GM21529 (cell line): ENCODE measurements around the gene OR5V1.
"Not testable (repeated sequence)": the region's sequence is repeated elsewhere in the genome, so short reads cannot be mapped to it uniquely, and the experiment has no call there.

ENCODE experiments used
- ATAC-seq: cut with Tn5 transposase; IDR thresholded peaks from one replicate; pipeline ENCODE4 v1.9.1; 2021; ENCODE audit not compliant: unreplicated experiment

The OR5V1 gene

GRCh38 chr6:29368765-29369164 is at the start of gene OR5V1:
OR5V1 (minus strand) TSS chr6:29368865; CDS start chr6:29356195, 12,670 bp downstream.
- no peak for ATAC-seq

DNA sequence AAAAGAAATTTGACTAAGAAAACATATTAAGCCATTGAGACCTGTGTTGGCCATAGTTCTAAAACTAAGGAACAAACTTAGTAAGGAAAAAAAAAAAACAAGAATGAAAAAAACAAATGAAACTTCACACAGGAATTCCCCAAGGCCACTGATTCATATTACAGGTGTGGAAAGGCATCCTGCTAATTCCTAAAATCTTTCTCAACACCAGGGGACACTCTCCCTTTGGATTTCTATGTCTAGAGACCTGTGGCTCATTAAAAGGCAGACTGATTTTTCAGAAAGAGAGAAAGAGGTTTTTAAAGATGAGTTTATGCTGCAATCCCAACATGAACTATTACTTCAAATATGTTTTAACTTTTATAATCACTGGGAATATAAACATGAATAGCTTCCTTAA is 45.9 kb upstream of the OR5V1 start, which contains the start of gene OR12D1:
OR12D1 (plus strand) TSS at position 341 of the 400 bp plus-strand sequence.
- ATAC-seq, result no peak

- no peak for ATAC-seq
These were observed 35.1 kb upstream of the OR5V1 start for GRCh38 chr6:29403801-29404200.

DNA sequence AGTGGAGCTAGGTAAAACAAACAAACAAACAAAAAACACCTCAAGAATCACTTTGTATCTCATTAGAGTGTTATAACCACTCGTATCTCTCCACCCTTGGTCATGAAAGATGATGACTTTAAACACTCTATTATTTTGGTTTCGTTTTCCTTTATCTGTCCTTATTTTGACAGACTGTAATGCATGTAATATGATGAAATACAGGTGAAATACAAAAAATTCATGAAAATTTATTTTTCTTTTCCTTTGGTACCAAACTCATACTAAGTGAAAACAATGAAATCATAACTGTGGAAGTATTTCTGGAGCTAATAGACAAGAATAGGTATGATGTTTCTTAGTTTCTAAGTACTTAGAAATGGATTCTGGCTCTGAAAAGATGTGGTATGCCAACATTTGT is 30.9 kb upstream of the OR5V1 start:
- ATAC-seq, result no peak

DNA sequence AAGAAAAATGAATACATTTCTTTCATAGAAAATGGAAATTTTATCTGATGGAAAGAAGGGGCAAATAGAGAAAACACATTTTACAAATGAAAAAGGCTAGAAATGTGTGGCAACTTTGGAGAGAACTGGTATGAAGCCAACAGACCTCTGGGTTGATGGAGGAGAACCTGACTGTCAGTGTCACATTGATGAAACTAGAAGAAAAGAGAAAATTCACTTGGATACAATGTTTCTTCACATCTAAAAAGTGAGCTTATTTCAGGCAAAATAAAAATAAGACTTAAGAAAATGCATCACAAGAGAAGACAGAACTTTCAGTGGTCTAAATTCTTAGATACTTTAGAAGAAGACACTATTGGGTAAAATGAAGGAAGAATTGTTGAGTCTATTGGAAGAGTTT is 26.7 kb upstream of the OR5V1 start, which contains the start of gene OR12D2:
OR12D2 (plus strand) TSS at position 301 of the 400 bp plus-strand sequence. CDS start 1,069 bp downstream, outside the sequence.
- ATAC-seq, result no peak

GRCh38 chr6:29388533-29388932 is 19.9 kb upstream of the OR5V1 start:
- no peak for ATAC-seq

DNA sequence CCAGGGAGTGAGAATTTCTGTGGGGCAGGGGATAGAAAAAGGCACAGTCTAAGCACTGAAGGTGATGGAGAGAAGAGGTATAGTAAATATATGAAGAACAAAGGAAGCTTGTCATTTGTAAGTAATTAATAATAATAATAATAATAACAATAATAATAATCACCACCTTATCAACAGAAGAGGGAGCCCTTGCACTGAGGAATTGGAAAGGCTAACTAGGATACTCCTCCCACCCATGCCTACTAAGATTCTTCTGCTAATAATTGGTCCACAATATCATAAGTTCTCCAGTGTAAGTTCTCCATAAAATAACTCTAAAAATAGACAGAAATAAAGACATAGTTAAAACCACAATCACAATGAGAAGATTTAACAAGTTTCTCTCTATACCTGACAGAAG is 7.3 kb upstream of the OR5V1 start:
- ATAC-seq, result no peak

GRCh38 chr6:29375191-29375590 is 6.5 kb upstream of the OR5V1 start, which contains the start of gene OR12D3:
OR12D3 (minus strand) TSS chr6:29375291; CDS start chr6:29375287, 4 bp downstream.
- ATAC-seq, result no peak

DNA sequence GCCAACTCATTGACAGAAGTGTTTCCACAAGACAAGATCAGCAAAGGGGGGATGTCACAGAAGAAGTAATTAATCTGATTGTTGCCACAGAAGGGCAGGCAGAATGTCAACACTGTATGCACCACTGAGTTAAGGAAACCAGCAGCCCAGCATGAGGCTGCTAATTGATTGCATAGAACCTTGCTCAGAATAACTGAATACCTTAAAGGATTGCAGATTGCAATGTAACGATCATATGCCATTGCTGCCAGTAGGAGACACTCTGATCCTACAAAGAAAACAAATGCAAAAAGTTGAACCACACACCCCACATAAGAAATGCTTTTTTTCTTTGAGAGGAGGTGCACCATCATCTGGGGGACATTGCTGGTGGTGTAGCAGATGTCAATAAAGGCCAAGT is 13.1 kb downstream of the OR5V1 start:
- no peak for ATAC-seq

DNA sequence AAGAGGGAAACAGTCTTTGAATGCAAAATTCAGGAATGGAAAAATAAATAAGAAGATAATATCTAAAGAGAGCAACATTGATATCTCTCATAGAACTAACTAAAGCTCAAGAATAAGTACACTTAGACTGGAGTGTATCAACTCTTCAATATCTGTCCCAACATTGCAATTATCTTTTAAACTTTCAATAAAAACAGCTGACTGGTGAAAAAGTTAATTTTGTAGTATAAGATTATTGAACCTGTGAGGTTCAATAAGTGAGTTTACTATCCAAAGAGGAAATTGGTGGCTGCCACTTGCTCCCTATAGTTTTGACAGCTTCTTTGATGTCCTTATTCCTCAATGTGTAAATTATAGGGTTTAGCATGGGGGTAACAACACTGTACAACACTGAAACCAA is 13.7 kb downstream of the OR5V1 start:
- no peak for ATAC-seq

DNA sequence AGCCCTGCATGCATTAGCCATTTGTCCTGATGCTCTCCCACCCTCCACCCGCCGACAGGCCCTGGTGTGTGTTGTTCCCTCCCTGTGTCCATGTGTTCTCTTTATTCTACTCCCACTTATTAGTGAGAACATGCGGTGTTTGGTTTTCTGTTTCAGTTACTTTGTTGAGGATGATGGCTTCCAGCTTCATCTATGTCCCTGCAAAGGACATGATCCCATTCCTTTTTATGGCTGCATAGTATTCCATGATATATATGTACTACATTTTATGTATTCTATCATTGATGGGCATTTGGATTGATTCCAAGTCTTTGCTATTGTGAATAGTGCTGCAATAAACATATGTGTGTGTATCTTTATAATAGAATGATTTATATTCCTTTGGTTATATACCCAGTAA is 19.3 kb downstream of the OR5V1 start:
- ATAC-seq, result not testable (repeated sequence)

DNA sequence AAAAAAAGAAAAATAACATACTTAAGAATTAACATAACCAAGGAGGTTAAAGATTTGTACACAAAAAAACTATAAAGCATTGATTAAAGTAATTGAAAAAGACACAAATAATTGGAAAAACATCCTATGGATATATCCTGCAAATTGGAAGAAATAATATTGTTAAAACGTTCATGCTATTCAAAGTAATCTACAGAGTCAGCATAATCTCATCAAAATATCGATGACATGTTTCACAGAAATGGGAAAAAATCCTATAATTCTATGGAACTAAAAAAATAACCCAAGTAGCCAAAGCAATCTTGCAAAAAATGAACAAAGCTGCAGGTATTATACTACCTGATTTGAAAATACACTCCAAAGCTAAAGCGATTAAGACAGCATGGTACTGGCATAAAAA is 23.3 kb downstream of the OR5V1 start:
- ATAC-seq, result no peak

GRCh38 chr6:29336269-29336668 is 32.4 kb downstream of the OR5V1 start:
- no peak for ATAC-seq

GRCh38 chr6:29332676-29333075 is 36.0 kb downstream of the OR5V1 start:
- ATAC-seq, result no peak

DNA sequence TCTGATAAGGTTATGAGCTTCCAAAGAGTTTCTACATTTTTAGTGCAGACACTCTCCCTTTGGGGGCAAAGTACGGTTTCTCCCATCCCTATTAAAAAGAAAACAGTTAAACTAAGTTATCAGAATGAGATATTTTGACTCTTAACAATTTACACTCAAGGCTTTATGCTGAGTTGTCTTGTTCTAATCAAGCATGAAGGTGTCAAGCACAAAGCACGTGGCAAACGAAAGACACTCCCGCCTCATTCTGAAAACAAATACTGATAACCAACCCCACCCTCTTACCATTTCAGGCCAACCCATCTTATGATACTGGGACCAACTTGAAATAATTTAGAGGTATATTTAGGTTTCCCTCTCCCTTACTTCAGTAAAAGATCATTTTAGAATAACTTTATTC is 42.9 kb downstream of the OR5V1 start:
- ATAC-seq, result no peak

- not testable (repeated sequence) for ATAC-seq
These were observed 45.3 kb downstream of the OR5V1 start for GRCh38 chr6:29323332-29323731.

- ATAC-seq, result no peak
These were observed 48.7 kb downstream of the OR5V1 start for GRCh38 chr6:29319931-29320330.
